GM12892 (cell line): ENCODE data around the gene PLPPR4.
"Not testable (repeated sequence)": the region's sequence is repeated elsewhere in the genome, so short reads cannot be mapped to it uniquely, and the experiment has no call there.

Experiments
- DNase-seq: peaks from one replicate; pipeline ENCODE4 v3.0.0; 2011; ENCODE audit not compliant: insufficient read length
- FAIRE-seq: peaks from 2 replicates; lab custom pipeline; 2011; peaks lifted over from hg19 to GRCh38; lab: Jason Lieb, UNC
- POLR2A ChIP-seq: IDR thresholded peaks from 2 replicates; pipeline ENCODE4 v1.6.1; 2011; ENCODE audit warnings: low read depth, low read length, control low read depth
- POLR2AphosphoS5 ChIP-seq: IDR thresholded peaks from 2 replicates; pipeline ENCODE4 v1.6.1; 2011; ENCODE audit warnings: low read depth, low read length, control low read depth
- TAF1 ChIP-seq: IDR thresholded peaks from 2 replicates; pipeline ENCODE4 v1.6.1; 2011; ENCODE audit warnings: low read depth, mild to moderate bottlenecking, control low read depth, low read length, borderline replicate concordance

PLPPR4 gene

DNA sequence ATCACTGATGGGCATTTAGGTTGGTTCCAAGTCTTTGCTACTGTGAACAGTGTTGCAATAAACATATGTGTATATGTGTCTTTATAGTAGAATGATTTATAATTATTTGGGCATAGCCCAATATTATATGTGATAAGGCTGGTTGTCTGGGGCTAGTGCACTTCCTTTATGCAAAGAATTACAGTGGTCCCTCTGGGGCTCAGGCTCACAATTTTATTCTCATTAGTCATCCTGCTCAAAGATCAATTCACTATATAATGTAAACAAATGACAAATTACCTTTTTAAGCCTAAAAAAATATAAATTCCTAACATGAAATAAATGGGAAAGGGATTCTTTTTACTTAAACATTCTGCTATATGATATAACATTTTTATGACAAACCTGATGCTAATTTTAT lies 5.0 kb downstream of the PLPPR4 start:
- FAIRE-seq (no peak), DNase-seq (no peak)
- TF ChIP-seq POLR2AphosphoS5 = no peak
- no peak for TF ChIP-seq POLR2A
- TF ChIP-seq TAF1 = no peak

GRCh38 chr1:99270646-99271045 lies 6.4 kb downstream of the PLPPR4 start:
- no peak for FAIRE-seq
- TF ChIP-seq TAF1 (no peak), POLR2A (no peak), POLR2AphosphoS5 (no peak)
- no peak for DNase-seq

DNA sequence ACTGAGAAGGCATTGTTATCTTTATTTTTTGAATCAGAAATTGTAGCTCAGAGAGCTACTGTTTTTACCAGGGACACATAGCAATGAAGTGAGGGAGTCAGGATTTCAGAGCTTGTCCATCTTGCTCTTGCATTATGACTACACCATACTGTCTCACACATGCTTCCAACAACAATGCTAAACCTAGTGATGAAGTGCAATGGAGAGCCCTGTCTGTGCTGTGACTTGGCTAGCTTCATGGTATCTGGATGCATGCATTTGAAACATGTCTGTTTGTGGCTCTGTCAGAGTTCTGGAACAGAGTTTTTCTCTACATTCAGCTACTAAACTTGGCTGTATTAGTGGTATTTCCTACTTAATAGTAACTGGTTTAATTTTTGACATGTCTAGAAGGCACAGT lies 7.0 kb downstream of the PLPPR4 start:
- DNase-seq (no peak), FAIRE-seq (no peak)
- TF ChIP-seq POLR2AphosphoS5 (no peak), POLR2A (no peak), TAF1 (no peak)

GRCh38 chr1:99277066-99277465 lies 12.8 kb downstream of the PLPPR4 start:
- FAIRE-seq (no peak), DNase-seq (no peak)
- TF ChIP-seq TAF1 = no peak
- TF ChIP-seq POLR2A = no peak
- no peak for TF ChIP-seq POLR2AphosphoS5

DNA sequence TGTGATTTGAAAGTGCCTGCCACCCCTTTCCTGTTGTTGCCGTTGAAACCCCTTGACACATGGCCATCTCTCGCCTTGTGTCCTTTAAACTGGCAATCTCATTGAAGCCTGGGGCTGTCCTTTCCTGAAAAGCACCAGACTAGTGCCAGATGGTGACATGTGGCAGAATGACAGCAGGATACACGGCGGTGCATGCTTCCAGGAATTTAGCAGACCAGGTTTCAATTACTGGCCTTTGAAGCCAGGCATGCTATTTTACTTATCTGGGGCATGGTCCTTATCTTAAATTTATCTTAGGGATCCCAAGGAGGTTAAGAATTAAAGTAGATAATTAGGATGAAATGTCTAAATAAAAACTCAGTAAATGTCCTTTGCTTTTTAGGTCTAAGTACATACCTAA lies 15.2 kb downstream of the PLPPR4 start:
- TF ChIP-seq POLR2A (no peak), POLR2AphosphoS5 (no peak), TAF1 (no peak)
- no peak for DNase-seq
- no peak for FAIRE-seq

DNA sequence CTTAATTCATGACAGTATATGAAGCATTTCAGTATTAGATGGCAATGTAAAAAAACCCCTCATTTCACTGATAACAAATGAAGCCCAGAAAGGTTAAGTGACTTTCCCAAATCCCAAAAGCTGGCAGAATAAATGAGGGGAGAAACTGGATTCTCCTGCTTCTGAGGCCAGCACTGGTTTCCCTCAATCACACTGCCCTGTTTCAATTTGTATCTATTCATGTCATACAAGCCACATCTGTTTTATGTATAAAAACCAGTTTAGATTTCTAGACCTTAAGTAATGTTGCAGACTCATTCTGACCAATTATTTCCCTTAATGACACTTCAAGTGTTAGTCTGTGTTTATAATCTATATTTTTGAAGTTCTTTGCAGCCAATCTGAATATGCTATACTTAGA lies 16.8 kb downstream of the PLPPR4 start:
- DNase-seq (no peak), FAIRE-seq (no peak)
- TF ChIP-seq TAF1 (no peak), POLR2A (no peak), POLR2AphosphoS5 (no peak)

GRCh38 chr1:99282536-99282935 lies 18.2 kb downstream of the PLPPR4 start:
- TF ChIP-seq TAF1 = no peak
- no peak for TF ChIP-seq POLR2AphosphoS5
- no peak for TF ChIP-seq POLR2A
- DNase-seq (no peak), FAIRE-seq (no peak)

GRCh38 chr1:99283521-99283920 lies 19.2 kb downstream of the PLPPR4 start:
- not testable (repeated sequence) for FAIRE-seq, DNase-seq

- TF ChIP-seq POLR2AphosphoS5 (no peak), TAF1 (no peak), POLR2A (no peak)
- no peak for FAIRE-seq
- no peak for DNase-seq
These were observed 28.6 kb downstream of the PLPPR4 start for GRCh38 chr1:99292886-99293285.

- TF ChIP-seq POLR2AphosphoS5 = no peak
- TF ChIP-seq TAF1 = no peak
- no peak for TF ChIP-seq POLR2A
- DNase-seq (no peak), FAIRE-seq (no peak)
These were observed 33.6 kb downstream of the PLPPR4 start for GRCh38 chr1:99297923-99298322.

GRCh38 chr1:99304725-99305282 lies 40.5 kb downstream of the PLPPR4 start:
- TF ChIP-seq TAF1 = no peak
- no peak for TF ChIP-seq POLR2AphosphoS5
- no peak for TF ChIP-seq POLR2A
- FAIRE-seq (no peak), DNase-seq (no peak)

DNA sequence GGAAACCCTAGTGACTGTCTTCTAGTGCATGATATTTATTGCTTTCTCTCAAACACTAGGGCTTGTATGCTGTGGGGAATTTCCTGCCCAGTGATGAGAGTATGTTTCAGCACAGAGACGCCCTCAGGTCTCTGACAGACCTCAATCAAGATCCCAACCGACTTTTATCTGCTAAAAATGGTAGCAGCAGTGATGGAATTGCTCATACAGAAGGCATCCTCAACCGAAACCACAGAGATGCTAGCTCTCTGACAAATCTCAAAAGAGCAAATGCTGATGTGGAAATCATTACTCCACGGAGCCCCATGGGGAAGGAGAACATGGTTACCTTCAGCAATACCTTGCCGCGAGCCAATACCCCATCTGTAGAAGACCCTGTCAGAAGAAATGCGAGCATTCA lies 41.3 kb downstream of the PLPPR4 start:
- TF ChIP-seq TAF1 = no peak
- TF ChIP-seq POLR2AphosphoS5 = no peak
- TF ChIP-seq POLR2A = no peak
- no peak for FAIRE-seq
- DNase-seq = no peak
